HCT116 (cell line): Measurements from ENCODE around the gene NKAIN4. TPM values are rescaled to one million over a fixed set of nuclear protein-coding genes. Genes with fewer than 3 reads are reported as not detected.
A peak's percentile ranks its signal among the peaks of the same experiment; 100 is the strongest.

Experiments used
- ATAC-seq: fragments of 200-7000 bp; cut with Tn5 transposase; 2 replicates; pipeline ENCODE4 v1.9.1; 2020; ENCODE audit warnings: mild to moderate bottlenecking, moderate library complexity
- BruUV-seq: library from RNA; stranded (reverse); fragments of 400-500 nt; replicated peaks from 2 replicates; lab custom pipeline; 2021; lab: Mats Ljungman, UMichigan
- CTCF ChIA-PET: fragments of 300-600 bp; sonication (Branson Sonifier 250); formaldehyde crosslinking; loops from one replicate; lab custom pipeline; 2021; ENCODE audit warnings: antibody characterized with exemption; lab: Charles Lee
- POLR2A ChIA-PET: fragments of 300-600, 350-600 bp; sonication (Branson Sonifier 250); formaldehyde crosslinking; loops from one replicate; lab custom pipeline; 2021; ENCODE audit warnings: antibody characterized with exemption; lab: Charles Lee
- RAD21 ChIA-PET, 2 experiments: fragments of 300-600 bp; sonication (Branson Sonifier 250); formaldehyde crosslinking; loops; one replicate each; lab custom pipeline; 2023; ENCODE audit warnings: low total read pairs in 2 of 2; ENCODE audit not compliant: uncharacterized antibody in 2 of 2, unreplicated experiment in 2 of 2, low non-redundant PET in 1 of 2; lab: Charles Lee
- DNase-seq: peaks from one replicate; pipeline ENCODE4 v3.0.0-alpha.2; 2010; ENCODE audit warnings: low read depth, low spot score
- H2AFZ ChIP-seq: fragments of 200-600 bp; shearing (Covaris generic), sonication (generic); 2 replicates; pipeline ENCODE4 v1.6.1; 2017; ENCODE audit warnings: low read depth, mixed run types, mixed read lengths, antibody characterized with exemption, low read length; ENCODE audit not compliant: poor library complexity, severe bottlenecking
- H3K27ac ChIP-seq: 2 replicates; pipeline ENCODE4 v1.5.1; 2012; ENCODE audit warnings: low read depth, low read length
- H3K27me3 ChIP-seq: fragments of 200-600 bp; sonication (generic); 2 replicates; pipeline ENCODE4 v1.6.1; 2016; ENCODE audit warnings: mixed run types, low read length, mixed read lengths; ENCODE audit not compliant: insufficient read depth
- H3K36me3 ChIP-seq, 2 experiments: fragments of 200-500 bp in 1 of 2; fragments of 200-600 bp in 1 of 2; sonication (Bioruptor generic) in 1 of 2; sonication (generic) in 1 of 2; 2 replicates each; pipeline versions ENCODE4 v1.5.1 to v1.6.1; 2014 to 2016; ENCODE audit warnings: low read length in 2 of 2, inconsistent platforms in 1 of 2, mixed read lengths in 1 of 2, mixed run types in 1 of 2; ENCODE audit not compliant: insufficient read depth in 2 of 2, control insufficient read depth in 1 of 2
- H3K4me1 ChIP-seq, 2 experiments: fragments of 200-600 bp in 1 of 2; sonication (generic) in 1 of 2; 2 replicates each; pipeline versions ENCODE4 v1.5.1 to v1.6.1; 2012 to 2017; ENCODE audit warnings: low read length in 2 of 2, inconsistent platforms in 1 of 2, mild to moderate bottlenecking in 1 of 2, mixed read lengths in 1 of 2, mixed run types in 1 of 2, moderate library complexity in 1 of 2; ENCODE audit not compliant: insufficient read depth in 2 of 2, control insufficient read depth in 1 of 2
- H3K4me2 ChIP-seq: fragments of 200-600 bp; sonication (generic); 2 replicates; pipeline ENCODE4 v1.6.1; 2017; ENCODE audit warnings: mixed run types, low read length, mixed read lengths
- H3K4me3 ChIP-seq, 2 experiments: fragments of 200-600 bp in 1 of 2; sonication (generic) in 1 of 2; replicated peaks in 1 of 2; 2 replicates each; pipeline ENCODE4 v1.5.1; 2011 to 2016; ENCODE audit warnings: low read length in 2 of 2, control low read depth in 1 of 2, low read depth in 1 of 2, mild to moderate bottlenecking in 1 of 2, mixed read lengths in 1 of 2, mixed run types in 1 of 2
- H3K79me2 ChIP-seq: fragments of 200-600 bp; sonication (generic); 2 replicates; pipeline ENCODE4 v1.6.1; 2017; ENCODE audit warnings: mild to moderate bottlenecking, mixed run types, low read length, moderate library complexity, mixed read lengths; ENCODE audit not compliant: insufficient read depth
- H3K9ac ChIP-seq: fragments of 200-600 bp; sonication (generic); 2 replicates; pipeline ENCODE4 v1.6.1; 2016; ENCODE audit warnings: low read length, mixed read lengths
- H3K9me2 ChIP-seq: fragments of 200-600 bp; sonication (generic), shearing (Covaris generic); 2 replicates; pipeline ENCODE4 v1.6.1; 2017; ENCODE audit warnings: mixed run types, mild to moderate bottlenecking, moderate library complexity; ENCODE audit not compliant: insufficient read depth
- H3K9me3 ChIP-seq, 2 experiments: fragments of 200-500 bp in 1 of 2; fragments of 200-600 bp in 1 of 2; sonication (Bioruptor generic) in 1 of 2; sonication (generic) in 1 of 2; 2 replicates each; pipeline ENCODE4 v1.6.1; 2014 to 2017; ENCODE audit warnings: low read length in 2 of 2, mixed read lengths in 2 of 2, inconsistent platforms in 1 of 2, low read depth in 1 of 2, mild to moderate bottlenecking in 1 of 2, mixed run types in 1 of 2, moderate library complexity in 1 of 2; ENCODE audit not compliant: control insufficient read depth in 1 of 2, insufficient read depth in 1 of 2
- H4K20me1 ChIP-seq: fragments of 200-600 bp; sonication (generic), shearing (Covaris generic); 2 replicates; pipeline ENCODE4 v1.6.1; 2017; ENCODE audit warnings: mixed run types, mild to moderate bottlenecking, moderate library complexity; ENCODE audit not compliant: insufficient read depth
- CTCF ChIP-seq, 3 experiments: fragments of 200-600 bp in 1 of 3; sonication (generic) in 1 of 3; IDR thresholded peaks in 2 of 3; conservative IDR thresholded peaks in 1 of 3; 2 replicates each; pipeline ENCODE4 v1.5.1; 2012 to 2017; ENCODE audit warnings: low read depth in 2 of 3, low read length in 2 of 3, antibody characterized with exemption in 1 of 3, borderline replicate concordance in 1 of 3, control low read depth in 1 of 3, mild to moderate bottlenecking in 1 of 3, mixed read lengths in 1 of 3, mixed run types in 1 of 3, moderate library complexity in 1 of 3; ENCODE audit not compliant: insufficient read depth in 1 of 3
- EGR1 ChIP-seq: IDR thresholded peaks from 2 replicates; pipeline ENCODE4 v1.6.1; 2012; ENCODE audit warnings: low read depth
- ELF1 ChIP-seq: IDR thresholded peaks from 2 replicates; pipeline ENCODE4 v1.6.1; 2012; ENCODE audit warnings: low read depth, borderline replicate concordance
- EZH2 ChIP-seq: fragments of 200-600 bp; sonication (generic); IDR thresholded peaks from 2 replicates; pipeline ENCODE4 v1.6.1; 2017; ENCODE audit warnings: antibody characterized with exemption, mixed run types
- EZH2phosphoT487 ChIP-seq: fragments of 200-600 bp; IDR thresholded peaks from 2 replicates; pipeline ENCODE4 v1.6.1; 2018; ENCODE audit warnings: antibody characterized with exemption, borderline replicate concordance
- JUND ChIP-seq: IDR thresholded peaks from 2 replicates; pipeline ENCODE4 v1.6.1; 2012
- POLR2A ChIP-seq: IDR thresholded peaks from 2 replicates; pipeline ENCODE4 v1.7.0; 2011; ENCODE audit warnings: borderline replicate concordance; ENCODE audit not compliant: insufficient read depth, insufficient read length; ENCODE audit errors: extremely low read depth
- POLR2AphosphoS5 ChIP-seq: IDR thresholded peaks from 2 replicates; pipeline ENCODE4 v1.6.1; 2011; ENCODE audit warnings: mild to moderate bottlenecking, low read depth, low read length, moderate library complexity
- SIN3A ChIP-seq: IDR thresholded peaks from 2 replicates; pipeline ENCODE4 v1.6.1; 2012; ENCODE audit warnings: low read depth
- SRF ChIP-seq: IDR thresholded peaks from 2 replicates; pipeline ENCODE4 v1.6.1; 2012; ENCODE audit warnings: low read depth
- TCF7L2 ChIP-seq: IDR thresholded peaks from 2 replicates; pipeline ENCODE4 v1.7.0; 2011; ENCODE audit warnings: borderline replicate concordance, inconsistent platforms; ENCODE audit not compliant: insufficient read depth, insufficient read length; ENCODE audit errors: extremely low read depth
- YY1 ChIP-seq: IDR thresholded peaks from 2 replicates; pipeline ENCODE4 v1.6.1; 2011; ENCODE audit warnings: low read length, low read depth, moderate library complexity, mild to moderate bottlenecking; ENCODE audit not compliant: insufficient replicate concordance; ENCODE audit errors: extremely low read depth
- ZBTB33 ChIP-seq: IDR thresholded peaks from 2 replicates; pipeline ENCODE4 v1.6.1; 2011; ENCODE audit warnings: mild to moderate bottlenecking, low read length, moderate library complexity; ENCODE audit not compliant: insufficient replicate concordance; ENCODE audit errors: extremely low read depth
- ZFX ChIP-seq: fragments of 450-650 bp; IDR thresholded peaks from 2 replicates; pipeline ENCODE4 v1.6.1; 2017
- ZNF274 ChIP-seq: fragments of 200-500 bp; sonication (Bioruptor generic); IDR thresholded peaks from 2 replicates; pipeline ENCODE4 v1.6.1; 2014; ENCODE audit warnings: mild to moderate bottlenecking, low read depth, low read length, inconsistent platforms
- intact Hi-C: fragments of 100-400 bp; cut with micrococcal nuclease; formaldehyde crosslinking; loops from 2 replicates; pipeline ENCODE4 v1.10.0; 2022
- total RNA-seq: library from RNA; stranded (reverse); gene quantifications from one replicate; pipeline ENCODE4 v1.2.1, GENCODE V29; 2021; ENCODE audit not compliant: unreplicated experiment
- TF ChIP-seq, protein P1 (sequence below): IDR thresholded peaks from 2 replicates; pipeline ENCODE4 v1.6.1; 2012; ENCODE audit warnings: low read depth

Gene NKAIN4
- total RNA-seq, 1 experiment from 2014 or later: not detected

- Histone ChIP-seq H4K20me1 (peaks cover 3% of the 10 kb centered on the region; the same call in 1 of the 2 replicates), H3K9me2 (no peaks in the 10 kb centered on the region), H3K9me3 (no peaks in the 10 kb centered on the region), H3K36me3 (peaks cover 27 to 39% of the 10 kb centered on the region in 2 experiments; a peak in 3 of 4 replicates), H3K4me2 (peak overlapping the region; percentile 77), H3K4me1 (peaks cover 14 to 21% of the 10 kb centered on the region in 2 experiments), H3K27ac (peak overlapping the region; percentile 87), H3K79me2 (peaks cover 54% of the 10 kb centered on the region), H3K27me3 (no peaks in the 10 kb centered on the region), H3K4me3 (peak overlapping the region; percentile 90 to 95), H2AFZ (no peak overlapping the region), H3K9ac (peak overlapping the region; percentile 98)
- POLR2A ChIA-PET: interaction anchor here (1.0 to 1.3 kb wide), 2 partner anchors 8 to 24 kb away, joined by 3 read pairs; no protein-coding TSS in a partner anchor
- CTCF ChIA-PET: interaction anchor here (0.8 to 1.9 kb wide), 8 partner anchors 8 to 243 kb away, joined by 3 to 10 read pairs (median 4); no protein-coding TSS in a partner anchor
- intact Hi-C loops: loop anchor here (1.0 kb wide), 2 partner anchors 32 to 159 kb away; no protein-coding TSS in a partner anchor
- BruUV-seq: TSS peak; percentile 61
- ATAC-seq (peak; percentile 35), DNase-seq (no peak)
- RAD21 ChIA-PET: interaction anchor here in 1 of 2 experiments (0.6 to 1.0 kb wide), 2 partner anchors 8 to 659 kb away, joined by 3 read pairs; no protein-coding TSS in a partner anchor
- TF ChIP-seq JUND: no peak
- TF ChIP-seq ELF1: no peak
- peak; percentile 49 to 70 (median 64); a peak in 5 of 6 replicates for TF ChIP-seq CTCF (IDR thresholded peaks at IDR 0.05 in 2 of 3, conservative IDR thresholded peaks at IDR 0.05 in 1 of 3; ENCODE audit: borderline replicate concordance in 1 of 3, insufficient read depth in 1 of 3, low read depth in 2 of 3, low read length in 2 of 3)
- no peak for TF ChIP-seq EZH2
- no peak for TF ChIP-seq ZNF274
- TF ChIP-seq EGR1: no peak
- TF ChIP-seq YY1: peak; percentile 35
- no peak for TF ChIP-seq SIN3A
- peak; percentile 92 for TF ChIP-seq ZFX
- TF ChIP-seq POLR2A: no peak
- TF ChIP-seq, protein P1, sequence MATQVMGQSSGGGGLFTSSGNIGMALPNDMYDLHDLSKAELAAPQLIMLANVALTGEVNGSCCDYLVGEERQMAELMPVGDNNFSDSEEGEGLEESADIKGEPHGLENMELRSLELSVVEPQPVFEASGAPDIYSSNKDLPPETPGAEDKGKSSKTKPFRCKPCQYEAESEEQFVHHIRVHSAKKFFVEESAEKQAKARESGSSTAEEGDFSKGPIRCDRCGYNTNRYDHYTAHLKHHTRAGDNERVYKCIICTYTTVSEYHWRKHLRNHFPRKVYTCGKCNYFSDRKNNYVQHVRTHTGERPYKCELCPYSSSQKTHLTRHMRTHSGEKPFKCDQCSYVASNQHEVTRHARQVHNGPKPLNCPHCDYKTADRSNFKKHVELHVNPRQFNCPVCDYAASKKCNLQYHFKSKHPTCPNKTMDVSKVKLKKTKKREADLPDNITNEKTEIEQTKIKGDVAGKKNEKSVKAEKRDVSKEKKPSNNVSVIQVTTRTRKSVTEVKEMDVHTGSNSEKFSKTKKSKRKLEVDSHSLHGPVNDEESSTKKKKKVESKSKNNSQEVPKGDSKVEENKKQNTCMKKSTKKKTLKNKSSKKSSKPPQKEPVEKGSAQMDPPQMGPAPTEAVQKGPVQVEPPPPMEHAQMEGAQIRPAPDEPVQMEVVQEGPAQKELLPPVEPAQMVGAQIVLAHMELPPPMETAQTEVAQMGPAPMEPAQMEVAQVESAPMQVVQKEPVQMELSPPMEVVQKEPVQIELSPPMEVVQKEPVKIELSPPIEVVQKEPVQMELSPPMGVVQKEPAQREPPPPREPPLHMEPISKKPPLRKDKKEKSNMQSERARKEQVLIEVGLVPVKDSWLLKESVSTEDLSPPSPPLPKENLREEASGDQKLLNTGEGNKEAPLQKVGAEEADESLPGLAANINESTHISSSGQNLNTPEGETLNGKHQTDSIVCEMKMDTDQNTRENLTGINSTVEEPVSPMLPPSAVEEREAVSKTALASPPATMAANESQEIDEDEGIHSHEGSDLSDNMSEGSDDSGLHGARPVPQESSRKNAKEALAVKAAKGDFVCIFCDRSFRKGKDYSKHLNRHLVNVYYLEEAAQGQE: no peak
- TF ChIP-seq SRF: no peak
- TF ChIP-seq TCF7L2: no peak
- no peak for TF ChIP-seq ZBTB33
- no peak for TF ChIP-seq POLR2AphosphoS5
- TF ChIP-seq EZH2phosphoT487: no peak
Measured at GRCh38 chr20:63215101-63216040, 38.9 kb downstream of the NKAIN4 start.
